Heart right ventricle (tissue), 16 donors: ENCODE data around the gene FAM156B. TPM values are rescaled to one million over a fixed set of nuclear protein-coding genes. Genes with fewer than 3 reads are reported as not detected.
"Not testable (repeated sequence)": the region's sequence is repeated elsewhere in the genome, so short reads cannot be mapped to it uniquely, and the experiment has no call there.

Experiments
- ATAC-seq, 8 donors: fragments of 200-7000 bp; cut with Tn5 transposase; one replicate each; pipeline ENCODE4 v1.9.1; 2020; ENCODE audit warnings: mild to moderate bottlenecking in 8 of 8, moderate library complexity in 8 of 8, moderate number of reproducible peaks in 1 of 8
- DNase-seq, 2 donors: peaks; one replicate each; pipeline ENCODE4 v3.0.0-alpha.2; 2020
- H3K27ac ChIP-seq, 10 donors: fragments of 200-600 bp; sonication (generic) in 2 of 10; one replicate each; pipeline versions ENCODE4 v1.5.0 to v1.8.0; 2020 to 2022; ENCODE audit warnings: mild to moderate bottlenecking in 3 of 10
- H3K27me3 ChIP-seq, 7 donors: fragments of 200-600 bp; one replicate each; pipeline ENCODE4 v1.8.0; 2021 to 2022; ENCODE audit warnings: mild to moderate bottlenecking in 2 of 7
- H3K36me3 ChIP-seq, 9 donors: fragments of 200-600 bp; sonication (generic) in 1 of 9; one replicate each; pipeline versions ENCODE4 v1.5.0 to v1.8.0; 2020 to 2022; ENCODE audit warnings: mild to moderate bottlenecking in 2 of 9
- H3K4me1 ChIP-seq, 9 donors: fragments of 200-600 bp; sonication (generic) in 1 of 9; one replicate each; pipeline versions ENCODE4 v1.5.0 to v1.8.0; 2020 to 2022; ENCODE audit warnings: mild to moderate bottlenecking in 4 of 9
- H3K4me3 ChIP-seq, 10 donors: fragments of 200-600 bp; sonication (generic) in 2 of 10; one replicate each; pipeline versions ENCODE4 v1.5.0 to v1.8.0; 2020 to 2022; ENCODE audit warnings: mild to moderate bottlenecking in 7 of 10, moderate library complexity in 2 of 10
- H3K9me3 ChIP-seq, 11 donors: fragments of 200-600 bp in 10 of 11; sonication (generic) in 2 of 11; one replicate each; pipeline versions ENCODE4 v1.5.0 to v1.8.0; 2013 to 2022; ENCODE audit warnings: mild to moderate bottlenecking in 2 of 11, control low read depth in 1 of 11, moderate library complexity in 1 of 11
- WGBS, 2 donors: extraction: QIAGEN DNeasy Blood & Tissue Kit; methylation state at CpG; one replicate each; pipeline ENCODE4 v1.1.7; 2013; ENCODE audit warnings: inconsistent platforms in 1 of 2; 5-methylcytosine and 5-hydroxymethylcytosine counted together
- intact Hi-C, 10 donors: fragments of 100-400 bp; cut with DNase I; formaldehyde crosslinking; loops; one replicate each; pipeline versions ENCODE4 v1.11.1 to v1.14.2; 2022
- polyA plus RNA-seq, 2 donors: library from polyadenylated mRNA; stranded (reverse); fragments of 200-250 nt; gene quantifications; one replicate each; pipeline ENCODE4 v1.2.3, GENCODE V29; 2013
- total RNA-seq, 10 donors: library from RNA; stranded (reverse); fragmentation: NEBNext Ultra II Directional in 3 of 10; extraction: Animal tissue kit (Norgen Biotek cat#: 25700) in 3 of 10; gene quantifications; one replicate each; pipeline versions ENCODE4 v1.2.1 to v1.2.4, GENCODE V29; 2021 to 2023
- TF ChIP-seq, protein P1 (sequence below), 9 donors: fragments of 200-600 bp; sonication (generic) in 2 of 9; IDR thresholded peaks; one replicate each; pipeline versions ENCODE4 v1.5.0 to v1.8.0; 2021 to 2022; ENCODE audit warnings: antibody characterized with exemption in 9 of 9, mild to moderate bottlenecking in 5 of 9, moderate library complexity in 1 of 9
- donor health status: Arrhythmogenic right ventricular cardiomyopathy.
- donor health status: ischemic (EF 13 %, LVEDD 7.1; RV severe dilation, severe dysfunction).
- donor health status: healthy with polysubstance abuse.
- donor health status: DM: no; HTN: yes; CAD: no.
- donor health status: DM: no; HTN: no; CAD: no.
- donor health status: ischemic (EF 25% LVEDD 6.9; RV normal size, moderate dysfunction).
- donor health status: ischemic (EF 25% LVEDD 5.7; RV mildly dilated, moderate dysfunction).
- donor health status: healthy.
- donor health status: DM: yes; HTN: yes; CAD: no.
- donor health status: Ischemic cardiomyopathy.
- donor health status: ischemic (EF 35%, LVEDD 5.7; RV mildly dilated, moderate dysfunction).
- donor health status: nonischemic (EF 11% LVEDD 7.7; RV severe dilation, severe dysfunction).
- donor health status: DM: yes; HTN: yes; CAD: no.
- donor health status: PGD.
- donor health status: ischemic (EF 29% LVEDD 5.4; RV normal size, mild dysfunction).
- donor health status: nonischemic (EF 23%, LVEDD 6.1; RV moderate dilation, normal function).

The FAM156B gene
- total and polyA plus RNA-seq, 12 donors = 4.3 to 41.4 (median 7.1) TPM

DNA sequence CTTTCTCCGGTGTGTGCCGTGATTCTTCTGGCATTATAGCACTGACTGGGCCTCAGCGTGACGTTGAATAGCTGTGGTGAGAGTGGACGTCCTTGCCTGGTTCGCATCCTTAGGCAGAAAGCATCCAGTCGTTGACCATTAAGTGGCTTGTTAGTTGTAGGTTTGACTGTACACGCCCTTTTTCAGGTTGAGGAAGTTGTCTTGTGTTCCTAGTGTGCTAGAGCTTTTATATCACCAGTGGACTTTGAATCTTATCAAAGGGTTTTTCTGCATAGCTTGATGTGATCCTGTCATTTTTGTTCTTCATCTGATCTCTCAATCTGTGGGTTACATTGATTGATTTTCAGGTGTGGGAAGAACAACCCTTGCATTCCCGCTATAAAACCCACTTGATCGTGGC, 8.4 kb downstream of the FAM156B start:
- DNase-seq, ATAC-seq, H3K4me3 ChIP-seq, H3K36me3 ChIP-seq, intact Hi-C loops, H3K4me1 ChIP-seq, H3K27me3 ChIP-seq, H3K27ac ChIP-seq, H3K9me3 ChIP-seq: not testable (repeated sequence)
- WGBS, 2 donors = no CpG with 5 or more reads among the region's 10 CpGs

DNA sequence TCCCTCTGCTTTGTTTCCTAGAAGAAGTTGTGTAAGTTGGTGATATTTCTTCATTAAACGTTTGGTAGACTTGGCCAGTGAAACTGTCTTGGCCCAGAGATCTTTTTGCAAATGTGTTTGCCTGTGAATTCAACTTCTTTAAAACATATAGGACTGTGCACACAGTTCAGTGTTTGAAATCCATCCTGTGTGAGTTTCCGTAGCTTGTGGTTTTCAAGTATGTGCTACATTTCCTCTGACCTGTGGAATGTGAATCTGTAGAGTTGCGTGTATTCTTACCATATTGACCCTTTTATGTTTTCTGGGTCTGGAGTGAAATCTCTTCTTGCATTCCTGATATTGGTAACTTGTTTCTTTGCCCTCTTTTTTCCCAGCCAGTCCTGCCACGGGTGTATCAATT, 8.9 kb downstream of the FAM156B start:
- ATAC-seq, H3K4me3 ChIP-seq, H3K36me3 ChIP-seq, H3K9me3 ChIP-seq, H3K4me1 ChIP-seq, H3K27me3 ChIP-seq, DNase-seq, intact Hi-C loops, H3K27ac ChIP-seq: not testable (repeated sequence)
- no CpG with 5 or more reads among the region's 4 CpGs for WGBS, 2 donors

DNA sequence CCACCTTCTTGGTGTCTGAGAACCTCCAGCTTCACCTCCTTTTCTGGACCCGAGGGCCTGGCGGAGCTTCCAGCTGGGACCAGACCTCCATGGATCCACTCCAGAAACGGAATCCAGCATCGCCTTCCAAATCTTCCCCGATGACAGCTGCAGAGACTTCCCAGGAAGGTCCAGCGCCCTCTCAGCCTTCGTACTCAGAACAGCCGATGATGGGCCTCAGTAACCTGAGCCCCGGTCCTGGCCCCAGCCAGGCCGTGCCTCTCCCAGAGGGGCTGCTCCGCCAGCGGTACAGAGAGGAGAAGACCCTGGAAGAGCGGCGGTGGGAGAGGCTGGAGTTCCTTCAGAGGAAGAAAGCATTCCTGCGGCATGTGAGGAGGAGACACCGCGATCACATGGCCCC, 10.0 kb downstream of the FAM156B start:
- H3K9me3 ChIP-seq, ATAC-seq, H3K4me1 ChIP-seq, H3K4me3 ChIP-seq, H3K27ac ChIP-seq, intact Hi-C loops, DNase-seq, H3K36me3 ChIP-seq, H3K27me3 ChIP-seq: not testable (repeated sequence)
- no CpG with 5 or more reads among the region's 17 CpGs for WGBS, 2 donors

DNA sequence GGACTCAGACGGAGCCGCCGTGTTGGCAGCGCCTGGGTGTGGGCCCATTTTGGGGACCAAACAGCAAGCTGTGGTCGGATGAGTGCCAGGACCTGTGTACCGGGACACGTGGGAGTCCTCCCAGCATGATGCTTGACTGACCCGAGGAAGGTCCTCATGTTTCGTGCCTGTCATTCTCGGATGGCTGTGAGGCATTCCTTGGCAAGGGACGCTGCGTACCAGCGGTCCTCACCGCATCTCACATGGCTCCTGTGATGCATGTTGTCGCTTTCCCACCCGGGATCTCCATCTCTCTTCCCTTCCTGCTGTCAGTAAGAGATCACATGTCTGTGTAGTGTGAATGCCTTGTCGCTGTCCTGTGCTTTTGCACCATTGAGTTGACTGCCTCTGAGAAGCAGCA, 10.8 kb downstream of the FAM156B start:
- H3K27me3 ChIP-seq, H3K9me3 ChIP-seq, intact Hi-C loops, DNase-seq, H3K36me3 ChIP-seq, H3K4me3 ChIP-seq, H3K27ac ChIP-seq, H3K4me1 ChIP-seq, ATAC-seq: not testable (repeated sequence)
- no CpG with 5 or more reads among the region's 17 CpGs for WGBS, 2 donors

DNA sequence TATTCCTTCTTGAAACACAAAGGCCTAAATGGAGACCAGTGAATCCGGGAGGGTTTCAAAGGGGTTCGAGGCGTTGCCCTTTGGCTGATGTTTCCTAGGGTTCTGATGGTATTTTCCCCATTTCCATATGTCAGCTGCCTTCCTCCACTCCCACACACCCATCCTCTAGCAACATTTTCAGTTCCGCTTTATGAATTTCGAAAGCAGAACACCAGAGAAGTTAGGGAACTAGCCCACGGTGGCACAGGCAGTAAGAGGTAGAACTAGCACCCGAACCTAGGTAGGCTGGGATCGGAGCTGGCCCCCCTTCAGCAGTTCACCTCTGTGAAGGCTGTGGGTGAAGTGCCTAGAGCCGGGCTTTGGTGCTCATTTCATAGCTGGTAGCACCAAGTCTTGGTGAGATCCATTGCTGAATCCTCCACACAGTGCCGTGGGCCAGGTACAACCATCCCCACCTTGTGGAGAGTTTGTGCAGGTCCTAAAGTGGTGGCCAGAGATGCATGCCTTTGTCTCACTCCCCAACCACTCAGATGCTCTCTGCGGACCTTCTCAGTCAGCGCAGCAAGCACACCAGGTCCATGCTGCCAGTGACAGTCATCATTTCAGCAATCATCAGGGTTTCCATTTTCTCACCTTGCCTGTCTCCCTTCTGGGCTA, 12.3 kb downstream of the FAM156B start:
- H3K9me3 ChIP-seq, H3K36me3 ChIP-seq, H3K27me3 ChIP-seq, DNase-seq, H3K4me3 ChIP-seq, H3K4me1 ChIP-seq, ATAC-seq, intact Hi-C loops, H3K27ac ChIP-seq: not testable (repeated sequence)
- no CpG with 5 or more reads among the region's 12 CpGs for WGBS, 2 donors

DNA sequence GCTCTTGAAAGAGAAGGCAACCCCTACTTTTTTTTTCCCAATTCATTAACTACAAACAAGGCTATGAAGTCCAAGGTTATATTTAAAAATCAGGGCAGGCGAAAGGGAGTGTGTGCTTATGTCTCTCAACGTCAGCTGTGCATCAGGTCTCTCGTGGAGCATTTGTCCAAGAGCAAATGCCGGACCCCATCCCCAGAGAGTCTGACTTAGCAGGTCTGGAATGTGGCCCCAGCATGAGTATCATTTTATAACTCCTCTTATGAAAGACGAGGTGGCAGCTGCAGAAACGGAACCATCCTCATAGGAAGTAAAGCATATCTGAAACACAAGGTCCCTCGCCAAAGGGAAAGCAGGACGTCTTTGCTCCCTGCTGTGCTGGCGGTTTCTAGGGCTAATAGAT, 16.6 kb downstream of the FAM156B start:
- intact Hi-C loops, H3K9me3 ChIP-seq, DNase-seq, H3K4me3 ChIP-seq, H3K36me3 ChIP-seq, H3K27ac ChIP-seq, H3K4me1 ChIP-seq, H3K27me3 ChIP-seq: not testable (repeated sequence)
- WGBS, 2 donors = no CpG with 5 or more reads among the region's 9 CpGs
- peak in 1 of 8 donors; percentile 32 for ATAC-seq

DNA sequence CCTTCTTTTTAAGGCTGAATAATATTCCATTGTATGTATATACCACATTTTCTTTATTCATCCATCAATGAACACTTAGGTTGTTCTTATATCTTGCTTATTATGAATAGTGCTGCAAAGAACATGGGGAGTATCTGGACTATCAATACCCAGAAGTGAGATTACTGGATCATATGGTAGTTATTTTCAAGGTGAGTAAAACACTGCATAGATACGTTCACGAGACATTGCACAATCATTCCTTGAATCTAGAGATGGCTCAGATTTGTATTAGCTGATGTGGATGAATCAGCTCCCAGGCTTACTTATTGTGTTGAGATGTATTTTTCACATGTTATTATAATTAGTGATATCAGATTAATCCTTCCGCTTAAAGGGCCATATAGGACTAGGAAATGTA, 17.6 kb downstream of the FAM156B start:
- H3K4me1 ChIP-seq = not testable (repeated sequence)

DNA sequence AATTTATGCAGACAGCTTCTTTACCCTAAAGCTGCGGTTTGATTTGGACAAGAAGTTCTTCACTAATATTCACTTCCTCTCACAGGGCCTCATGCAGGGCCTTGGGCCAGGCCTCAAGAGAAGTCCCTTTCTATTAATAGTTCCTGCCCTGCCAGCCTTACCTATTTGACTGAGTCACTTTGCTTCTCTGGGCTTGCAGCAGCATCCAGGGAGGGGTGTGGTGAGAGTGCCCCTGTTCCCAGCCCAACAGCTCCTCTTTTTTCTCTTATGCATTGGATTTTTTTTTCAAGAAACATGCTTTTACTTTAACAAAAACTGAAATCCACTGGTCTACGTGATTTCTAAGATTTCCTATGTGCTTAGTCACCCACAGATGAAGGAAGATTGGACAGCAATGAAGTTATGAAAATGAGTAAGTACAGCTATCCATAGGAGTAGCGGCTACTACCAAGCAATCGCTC, 26.7 kb downstream of the FAM156B start:
- no peaks in the 10 kb centered on the region for H3K36me3 ChIP-seq
- peak in 3 of 8 donors; percentile 27 to 44 (median 37) for ATAC-seq
- intact Hi-C loops = no loop called here
- TF ChIP-seq, protein P1, sequence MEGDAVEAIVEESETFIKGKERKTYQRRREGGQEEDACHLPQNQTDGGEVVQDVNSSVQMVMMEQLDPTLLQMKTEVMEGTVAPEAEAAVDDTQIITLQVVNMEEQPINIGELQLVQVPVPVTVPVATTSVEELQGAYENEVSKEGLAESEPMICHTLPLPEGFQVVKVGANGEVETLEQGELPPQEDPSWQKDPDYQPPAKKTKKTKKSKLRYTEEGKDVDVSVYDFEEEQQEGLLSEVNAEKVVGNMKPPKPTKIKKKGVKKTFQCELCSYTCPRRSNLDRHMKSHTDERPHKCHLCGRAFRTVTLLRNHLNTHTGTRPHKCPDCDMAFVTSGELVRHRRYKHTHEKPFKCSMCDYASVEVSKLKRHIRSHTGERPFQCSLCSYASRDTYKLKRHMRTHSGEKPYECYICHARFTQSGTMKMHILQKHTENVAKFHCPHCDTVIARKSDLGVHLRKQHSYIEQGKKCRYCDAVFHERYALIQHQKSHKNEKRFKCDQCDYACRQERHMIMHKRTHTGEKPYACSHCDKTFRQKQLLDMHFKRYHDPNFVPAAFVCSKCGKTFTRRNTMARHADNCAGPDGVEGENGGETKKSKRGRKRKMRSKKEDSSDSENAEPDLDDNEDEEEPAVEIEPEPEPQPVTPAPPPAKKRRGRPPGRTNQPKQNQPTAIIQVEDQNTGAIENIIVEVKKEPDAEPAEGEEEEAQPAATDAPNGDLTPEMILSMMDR (IDR thresholded peaks at IDR 0.05) = no peak
- H3K4me1 ChIP-seq = peaks cover 0 to 37% (median 5%) of the 10 kb centered on the region in 9 donors
- DNase-seq = peak in 1 of 2 donors; percentile 8
- H3K27ac ChIP-seq = peak overlapping the region in 9 of 10 donors; percentile 9 to 59 (median 52)
- 28 to 32% methylated on average over 4 of the region's 4 CpGs for WGBS, 2 donors
- no peak overlapping the region for H3K4me3 ChIP-seq
- peaks cover 0 to 14% (median 0%) of the 10 kb centered on the region in 7 donors for H3K27me3 ChIP-seq
- H3K9me3 ChIP-seq = no peaks in the 10 kb centered on the region

More for the DNA sequence above, 17.6 kb downstream of the FAM156B start:
- H3K36me3 ChIP-seq, H3K9me3 ChIP-seq, ATAC-seq, intact Hi-C loops, H3K27ac ChIP-seq, H3K27me3 ChIP-seq, H3K4me3 ChIP-seq, DNase-seq: not testable (repeated sequence)
- WGBS, 2 donors = no CpG with 5 or more reads among the region's 3 CpGs

DNA sequence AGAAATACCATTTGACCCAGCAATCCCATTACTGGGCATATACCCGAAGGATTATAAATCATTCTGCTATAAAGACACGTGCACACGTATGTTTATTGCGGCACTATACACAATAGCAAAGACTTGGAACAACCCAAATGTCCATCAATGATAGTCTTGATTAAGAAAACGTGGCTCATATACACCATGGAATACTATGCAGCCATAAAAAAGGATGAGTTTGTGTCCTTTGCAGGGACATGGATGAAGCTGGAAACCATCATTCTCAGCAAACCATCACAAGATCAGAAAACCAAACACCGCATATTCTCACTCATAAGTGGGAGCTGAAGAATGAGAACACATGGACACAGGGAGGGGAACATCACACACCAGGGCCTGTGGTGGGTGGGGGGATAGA, 33.1 kb downstream of the FAM156B start:
- intact Hi-C loops = not testable (repeated sequence)

More for the DNA sequence above, 33.1 kb downstream of the FAM156B start:
- peaks cover 0 to 13% (median 0%) of the 10 kb centered on the region in 9 donors for H3K4me1 ChIP-seq
- not testable (repeated sequence) for H3K9me3 ChIP-seq, H3K4me3 ChIP-seq, H3K36me3 ChIP-seq, ATAC-seq, H3K27ac ChIP-seq, DNase-seq
- WGBS, 2 donors = 94 to 98% methylated on average over 6 of the region's 6 CpGs
- peaks cover 0 to 17% (median 0%) of the 10 kb centered on the region in 7 donors for H3K27me3 ChIP-seq
